Psoas muscle (tissue), 8 donors: Measurements from ENCODE around the gene PPP6R1. TPM values are rescaled to one million over a fixed set of nuclear protein-coding genes. Genes with fewer than 3 reads are reported as not detected.

Experiments
- ATAC-seq, 4 donors: fragments of 200-7000 bp; cut with Tn5 transposase; one replicate each; pipeline ENCODE4 v1.9.1; 2020; ENCODE audit warnings: moderate library complexity in 3 of 4, mild to moderate bottlenecking in 2 of 4
- DNase-seq, 2 donors: peaks; one replicate each; pipeline ENCODE4 v3.0.0-alpha.2; 2020
- H3K27ac ChIP-seq: fragments of 200-600 bp; one replicate; pipeline ENCODE4 v1.8.0; 2022
- H3K27me3 ChIP-seq, 3 donors: fragments of 200-600 bp in 1 of 3; one replicate each; pipeline versions ENCODE4 v1.6.1 to v1.8.0; 2013 to 2022; ENCODE audit warnings: low read length in 2 of 3, mild to moderate bottlenecking in 2 of 3, moderate library complexity in 1 of 3; ENCODE audit not compliant: insufficient read depth in 3 of 3
- H3K36me3 ChIP-seq, 2 donors: fragments of 200-600 bp in 1 of 2; one replicate each; pipeline versions ENCODE4 v1.6.1 to v1.8.0; 2013 to 2022; ENCODE audit warnings: low read depth in 1 of 2, mild to moderate bottlenecking in 1 of 2, moderate library complexity in 1 of 2; ENCODE audit not compliant: insufficient read depth in 1 of 2
- H3K4me1 ChIP-seq: fragments of 200-600 bp; one replicate; pipeline ENCODE4 v1.8.0; 2022
- H3K4me3 ChIP-seq: fragments of 200-600 bp; one replicate; pipeline ENCODE4 v1.8.0; 2022; ENCODE audit warnings: mild to moderate bottlenecking
- H3K9me3 ChIP-seq: fragments of 200-600 bp; one replicate; pipeline ENCODE4 v1.8.0; 2022
- CTCF ChIP-seq: fragments of 200-600 bp; IDR thresholded peaks from one replicate; pipeline ENCODE4 v1.8.0; 2022; ENCODE audit warnings: antibody characterized with exemption
- WGBS, 3 donors: extraction: QIAGEN DNeasy Blood & Tissue Kit; methylation state at CpG; one replicate each; pipeline versions ENCODE4 v1.1.6 to v1.1.7; 2013; 5-methylcytosine and 5-hydroxymethylcytosine counted together
- intact Hi-C, 2 donors: fragments of 100-400 bp; cut with DNase I; formaldehyde crosslinking; loops; one replicate each; pipeline versions ENCODE4 v1.11.0 to v1.14.2; 2022
- polyA plus RNA-seq, 3 donors: library from polyadenylated mRNA; stranded (reverse); fragments of 200-250 nt; gene quantifications; one replicate each; pipeline ENCODE4 v1.2.3, GENCODE V29; 2013
- total RNA-seq, 4 donors: library from RNA; stranded (reverse); fragmentation: NEBNext Ultra II Directional in 2 of 4; extraction: Animal tissue kit (Norgen Biotek cat#: 25700) in 2 of 4; gene quantifications; one replicate each; pipeline versions ENCODE4 v1.2.1 to v1.2.4, GENCODE V29; 2021 to 2023
- donor health status: healthy with polysubstance abuse.
- donor health status: DM: no; HTN: no; CAD: no; lungs with moderate emphysema.
- donor health status: Bipolar disorder and iron deficiency.
- donor health status: healthy.
- donor health status: DM: yes; HTN: yes; CAD: no.
- donor health status: DM: no; HTN: no; CAD: no.
- donor health status: DM: no; HTN: no; CAD: no.
- donor health status: DM: yes; HTN: yes; CAD: no.

Gene PPP6R1
- total and polyA plus RNA-seq, 7 donors, result 27.9 to 72.3 (median 45.6) TPM

GRCh38 chr19:55273978-55274707 is 15.3 kb upstream of the PPP6R1 start:
- peaks cover 3% of the 10 kb centered on the region for H3K4me1 ChIP-seq
- no peak overlapping the region for H3K4me3 ChIP-seq
- H3K27ac ChIP-seq, result no peak overlapping the region
- H3K27me3 ChIP-seq, result no peaks in the 10 kb centered on the region
- ATAC-seq (no peak), DNase-seq (no peak)
- no peaks in the 10 kb centered on the region for H3K9me3 ChIP-seq
- no peak for TF ChIP-seq CTCF
- intact Hi-C loops, result no loop called here
- 87 to 88% (median 87%) methylated on average over 34 to 36 of the region's 36 CpGs for WGBS, 3 donors
- H3K36me3 ChIP-seq, result peaks cover 8 to 79% of the 10 kb centered on the region in 2 donors

- ATAC-seq, result no peak
Observed at GRCh38 chr19:55272142-55272541, 13.3 kb upstream of the PPP6R1 start.

GRCh38 chr19:55270172-55270942 is 11.5 kb upstream of the PPP6R1 start:
- Histone ChIP-seq H3K9me3 (no peaks in the 10 kb centered on the region), H3K36me3 (peaks cover 8 to 52% of the 10 kb centered on the region in 2 donors), H3K4me1 (no peaks in the 10 kb centered on the region), H3K27me3 (no peaks in the 10 kb centered on the region), H3K4me3 (no peak overlapping the region), H3K27ac (no peak overlapping the region)
- TF ChIP-seq CTCF, result no peak
- DNase-seq (no peak), ATAC-seq (no peak)
- WGBS, 3 donors, result 90 to 93% (median 92%) methylated on average over 25 of the region's 25 CpGs
- intact Hi-C loops, result no loop called here

More at GRCh38 chr19:55272142-55272541, 13.3 kb upstream of the PPP6R1 start:
- Histone ChIP-seq H3K9me3 (no peaks in the 10 kb centered on the region), H3K27ac (no peak overlapping the region), H3K4me1 (no peaks in the 10 kb centered on the region), H3K4me3 (no peak overlapping the region), H3K27me3 (no peaks in the 10 kb centered on the region), H3K36me3 (peaks cover 8 to 67% of the 10 kb centered on the region in 2 donors)
- intact Hi-C loops, result no loop called here
- 93 to 94% (median 93%) methylated on average over 18 of the region's 18 CpGs for WGBS, 3 donors
- no peak for TF ChIP-seq CTCF
- no peak for DNase-seq

- peaks cover 8 to 45% of the 10 kb centered on the region in 2 donors for H3K36me3 ChIP-seq
- H3K27ac ChIP-seq, result no peak overlapping the region
- no peaks in the 10 kb centered on the region for H3K27me3 ChIP-seq
- H3K9me3 ChIP-seq, result no peaks in the 10 kb centered on the region
- H3K4me3 ChIP-seq, result no peak overlapping the region
- WGBS, 3 donors, result 90 to 94% (median 92%) methylated on average over 8 of the region's 8 CpGs
- no peak for ATAC-seq
- intact Hi-C loops, result no loop called here
- H3K4me1 ChIP-seq, result no peaks in the 10 kb centered on the region
- no peak for DNase-seq
- no peak for TF ChIP-seq CTCF
Observed at GRCh38 chr19:55269299-55269698, 10.5 kb upstream of the PPP6R1 start.
